Liver (tissue), 9 donors: ENCODE results near the gene ZNF726. TPM values are rescaled to one million over a fixed set of nuclear protein-coding genes. Genes with fewer than 3 reads are reported as not detected.
A peak's percentile ranks its signal among the peaks of the same experiment; 100 is the strongest.
"Not testable (repeated sequence)": the region's sequence is repeated elsewhere in the genome, so short reads cannot be mapped to it uniquely, and the experiment has no call there.

Experiments
- DNase-seq: peaks from one replicate; pipeline ENCODE4 v3.0.0-alpha.2; 2017; ENCODE audit warnings: low spot score
- H3K27ac ChIP-seq, 2 donors: one replicate each; pipeline ENCODE4 v1.7.0; 2013; ENCODE audit warnings: inconsistent platforms in 2 of 2, low read length in 2 of 2, control low read depth in 1 of 2, low read depth in 1 of 2, mild to moderate bottlenecking in 1 of 2
- H3K27me3 ChIP-seq, 4 donors: one replicate each; pipeline versions ENCODE4 v1.6.1 to v1.7.0; 2013; ENCODE audit warnings: low read length in 3 of 4, inconsistent platforms in 1 of 4, mild to moderate bottlenecking in 1 of 4, moderate library complexity in 1 of 4; ENCODE audit not compliant: control insufficient read depth in 4 of 4, insufficient read depth in 4 of 4
- H3K36me3 ChIP-seq, 4 donors: one replicate each; pipeline versions ENCODE4 v1.6.1 to v1.7.0; 2013; ENCODE audit warnings: low read length in 3 of 4, mild to moderate bottlenecking in 3 of 4, low read depth in 1 of 4, moderate library complexity in 1 of 4; ENCODE audit not compliant: control insufficient read depth in 4 of 4, insufficient read depth in 3 of 4
- H3K4me1 ChIP-seq, 4 donors: one replicate each; pipeline versions ENCODE4 v1.6.1 to v1.7.0; 2013; ENCODE audit warnings: low read length in 3 of 4, mild to moderate bottlenecking in 3 of 4, moderate library complexity in 1 of 4; ENCODE audit not compliant: control insufficient read depth in 4 of 4, insufficient read depth in 4 of 4
- H3K4me3 ChIP-seq, 3 donors: one replicate each; pipeline versions ENCODE4 v1.6.1 to v1.7.0; 2013; ENCODE audit warnings: low read length in 3 of 3, control low read depth in 1 of 3, low read depth in 1 of 3, mild to moderate bottlenecking in 1 of 3
- H3K9ac ChIP-seq, 2 donors: one replicate each; pipeline ENCODE4 v1.7.0; 2013; ENCODE audit warnings: low read length in 2 of 2, mild to moderate bottlenecking in 2 of 2, moderate library complexity in 2 of 2, control low read depth in 1 of 2, low read depth in 1 of 2
- H3K9me3 ChIP-seq, 4 donors: one replicate each; pipeline versions ENCODE4 v1.6.1 to v1.7.0; 2013; ENCODE audit warnings: low read length in 3 of 4; ENCODE audit not compliant: control insufficient read depth in 4 of 4
- FOXA1 ChIP-seq: IDR thresholded peaks from 2 replicates; pipeline ENCODE4 v1.6.1; 2016; ENCODE audit warnings: antibody characterized with exemption
- GABPA ChIP-seq, 2 donors: IDR thresholded peaks in 1 of 2; conservative IDR thresholded peaks in 1 of 2; 2 replicates each; pipeline ENCODE4 v1.6.1; 2016; ENCODE audit warnings: antibody characterized with exemption in 2 of 2, mild to moderate bottlenecking in 1 of 2, moderate library complexity in 1 of 2
- HNF4A ChIP-seq, 2 donors: conservative IDR thresholded peaks; 2 replicates each; pipeline ENCODE4 v1.6.1; 2016; ENCODE audit warnings: antibody characterized with exemption in 2 of 2, mild to moderate bottlenecking in 2 of 2
- HNF4G ChIP-seq: IDR thresholded peaks from 2 replicates; pipeline ENCODE4 v1.6.1; 2016; ENCODE audit warnings: antibody characterized with exemption
- JUND ChIP-seq, 2 donors: IDR thresholded peaks; 2 replicates each; pipeline ENCODE4 v1.6.1; 2016; ENCODE audit warnings: antibody characterized with exemption in 2 of 2
- RXRA ChIP-seq, 2 donors: IDR thresholded peaks; 2 replicates each; pipeline ENCODE4 v1.6.1; 2017 to 2018; ENCODE audit warnings: antibody characterized with exemption in 2 of 2, mild to moderate bottlenecking in 1 of 2
- SP1 ChIP-seq: IDR thresholded peaks from 2 replicates; pipeline ENCODE4 v1.6.1; 2018; ENCODE audit warnings: antibody characterized with exemption, mild to moderate bottlenecking
- TAF1 ChIP-seq: conservative IDR thresholded peaks from 2 replicates; pipeline ENCODE4 v1.6.1; 2016; ENCODE audit warnings: antibody characterized with exemption, mild to moderate bottlenecking
- YY1 ChIP-seq: IDR thresholded peaks from 2 replicates; pipeline ENCODE4 v1.6.1; 2016; ENCODE audit warnings: antibody characterized with exemption, mild to moderate bottlenecking
- WGBS: extraction: QIAGEN DNeasy Blood & Tissue Kit; methylation state at CpG from one replicate; pipeline ENCODE4 v1.1.7; 2013; 5-methylcytosine and 5-hydroxymethylcytosine counted together
- polyA plus RNA-seq, 2 donors: library from polyadenylated mRNA; stranded (reverse) in 1 of 2; unstranded in 1 of 2; fragments of 200-250 nt in 1 of 2; fragments of >200 nt in 1 of 2; fragmentation: Nextera tagmentation in 1 of 2; extraction: Ambion mirVana in 1 of 2; gene quantifications; one replicate each; pipeline versions ENCODE4 v1.2.1 to v1.2.3, GENCODE V29; 2013 to 2015
- total RNA-seq, 2 donors: library from RNA; depleted of rRNA; stranded (reverse); fragments of >200 nt; gene quantifications; one replicate each; pipeline ENCODE4 v1.2.3, GENCODE V29; 2014
- TF ChIP-seq, protein P1 (sequence below): IDR thresholded peaks from 2 replicates; pipeline ENCODE4 v1.6.1; 2016; ENCODE audit warnings: antibody characterized with exemption
- TF ChIP-seq, protein P2 (sequence below): fragments of 150-350 bp; IDR thresholded peaks from 2 replicates; pipeline ENCODE4 v1.5.1; 2017; ENCODE audit warnings: improper control_type of control experiment, low read depth, low read length; ENCODE audit not compliant: missing input control
- TF ChIP-seq, protein P3 (sequence below): IDR thresholded peaks from 2 replicates; pipeline ENCODE4 v1.6.1; 2016; ENCODE audit warnings: antibody characterized with exemption
- TF ChIP-seq, protein P4 (sequence below): IDR thresholded peaks from 2 replicates; pipeline ENCODE4 v1.6.1; 2016; ENCODE audit warnings: antibody characterized with exemption, mild to moderate bottlenecking
- TF ChIP-seq, protein P5 (sequence below): IDR thresholded peaks from 2 replicates; pipeline ENCODE4 v1.6.1; 2016; ENCODE audit warnings: antibody characterized with exemption
- donor health status: healthy.
- donor health status: healthy.
- donor health status: healthy.
- donor health status: healthy.
- donor health status: healthy.

Gene ZNF726
- total and polyA plus RNA-seq, 4 donors: 0.57 to 8.0 (median 1.1) TPM

DNA sequence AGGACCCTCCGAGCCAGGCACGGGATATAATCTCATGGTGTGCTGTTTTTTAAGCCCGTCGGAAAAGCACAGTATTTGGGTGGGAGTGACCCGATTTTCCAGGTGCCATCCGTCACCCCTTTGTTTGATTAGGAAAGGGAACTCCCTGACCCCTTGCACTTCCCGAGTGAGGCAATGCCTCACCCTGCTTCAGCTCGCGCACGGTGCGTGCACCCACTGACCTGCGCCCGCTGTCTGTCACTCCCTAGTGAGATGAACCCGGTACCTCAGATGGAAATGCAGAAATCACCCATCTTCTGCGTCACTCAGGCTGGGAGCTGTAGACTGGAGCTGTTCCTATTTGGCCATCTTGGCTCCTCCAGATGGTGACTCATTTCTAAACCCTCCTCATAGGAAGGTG is 18.6 kb upstream of the ZNF726 start:
- not testable (repeated sequence) for H3K27me3 ChIP-seq, H3K9me3 ChIP-seq, H3K9ac ChIP-seq, DNase-seq, H3K4me3 ChIP-seq, H3K4me1 ChIP-seq, H3K36me3 ChIP-seq
- TF ChIP-seq RXRA (IDR thresholded peaks at IDR 0.05): peak in 1 of 2 donors; percentile 26
- WGBS: 65% methylated on average over 15 of the region's 15 CpGs
- peak overlapping the region in 1 of 2 donors; percentile 22 for H3K27ac ChIP-seq

DNA sequence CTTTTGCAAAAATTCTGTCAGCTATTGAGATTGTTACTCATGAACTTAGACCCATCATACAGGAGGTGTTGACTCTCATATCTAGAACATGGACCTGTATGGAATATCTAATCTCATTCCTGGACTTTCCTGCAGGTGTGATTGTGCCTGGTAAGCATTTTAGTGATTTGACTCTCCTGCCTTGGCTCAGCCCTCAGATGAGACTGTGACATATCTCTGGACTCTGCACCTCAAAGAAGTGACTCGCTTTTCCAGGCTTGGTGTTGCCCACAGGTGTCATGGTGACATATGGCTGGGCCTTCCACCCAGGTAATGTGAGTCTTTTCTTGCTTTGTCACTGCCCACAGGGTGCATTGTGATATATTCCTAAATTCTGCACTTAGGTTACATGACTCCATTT is 17.8 kb upstream of the ZNF726 start:
- 74% methylated on average over 1 of the region's 1 CpG for WGBS
- Histone ChIP-seq H3K9me3 (no peaks in the 10 kb centered on the region), H3K4me1 (peaks cover 0 to 10% (median 3%) of the 10 kb centered on the region in 4 donors), H3K27me3 (no peaks in the 10 kb centered on the region), H3K27ac (peak overlapping the region; percentile 22 to 50), H3K4me3 (peak overlapping the region in 1 of 3 donors; percentile 26), H3K36me3 (no peaks in the 10 kb centered on the region), H3K9ac (no peak overlapping the region)
- DNase-seq: no peak
- TF ChIP-seq HNF4A (conservative IDR thresholded peaks at IDR 0.05) (peak in 1 of 2 donors; percentile 24), RXRA (IDR thresholded peaks at IDR 0.05) (no peak), YY1 (no peak)

DNA sequence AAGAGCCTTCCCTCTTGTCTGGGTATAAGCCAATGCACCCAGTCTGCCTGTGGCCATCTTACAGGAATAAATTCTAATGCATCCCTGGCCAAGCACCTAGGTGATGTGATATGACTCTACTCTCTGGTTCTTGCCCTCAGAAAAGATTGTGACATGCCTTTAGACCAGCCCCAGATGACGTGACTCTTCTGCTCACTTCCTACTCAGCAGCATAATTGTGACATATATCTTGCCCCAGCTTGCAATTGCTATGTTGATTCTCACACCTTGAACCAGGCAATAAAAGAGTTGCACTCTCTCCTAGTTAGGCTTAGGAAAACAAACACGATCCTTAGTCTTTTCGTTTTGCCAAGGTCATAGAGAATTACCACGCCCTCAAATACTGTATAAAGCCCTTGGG is 13.3 kb upstream of the ZNF726 start:
- TF ChIP-seq YY1 (no peak), RXRA (IDR thresholded peaks at IDR 0.05) (no peak), TAF1 (no peak), JUND (IDR thresholded peaks at IDR 0.05) (no peak), HNF4G (no peak), FOXA1 (no peak), SP1 (no peak), GABPA (IDR thresholded peaks at IDR 0.05 in 1 of 2, conservative IDR thresholded peaks at IDR 0.05 in 1 of 2) (no peak)
- TF ChIP-seq, protein P1, sequence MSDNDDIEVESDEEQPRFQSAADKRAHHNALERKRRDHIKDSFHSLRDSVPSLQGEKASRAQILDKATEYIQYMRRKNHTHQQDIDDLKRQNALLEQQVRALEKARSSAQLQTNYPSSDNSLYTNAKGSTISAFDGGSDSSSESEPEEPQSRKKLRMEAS: no peak
- TF ChIP-seq, protein P2, sequence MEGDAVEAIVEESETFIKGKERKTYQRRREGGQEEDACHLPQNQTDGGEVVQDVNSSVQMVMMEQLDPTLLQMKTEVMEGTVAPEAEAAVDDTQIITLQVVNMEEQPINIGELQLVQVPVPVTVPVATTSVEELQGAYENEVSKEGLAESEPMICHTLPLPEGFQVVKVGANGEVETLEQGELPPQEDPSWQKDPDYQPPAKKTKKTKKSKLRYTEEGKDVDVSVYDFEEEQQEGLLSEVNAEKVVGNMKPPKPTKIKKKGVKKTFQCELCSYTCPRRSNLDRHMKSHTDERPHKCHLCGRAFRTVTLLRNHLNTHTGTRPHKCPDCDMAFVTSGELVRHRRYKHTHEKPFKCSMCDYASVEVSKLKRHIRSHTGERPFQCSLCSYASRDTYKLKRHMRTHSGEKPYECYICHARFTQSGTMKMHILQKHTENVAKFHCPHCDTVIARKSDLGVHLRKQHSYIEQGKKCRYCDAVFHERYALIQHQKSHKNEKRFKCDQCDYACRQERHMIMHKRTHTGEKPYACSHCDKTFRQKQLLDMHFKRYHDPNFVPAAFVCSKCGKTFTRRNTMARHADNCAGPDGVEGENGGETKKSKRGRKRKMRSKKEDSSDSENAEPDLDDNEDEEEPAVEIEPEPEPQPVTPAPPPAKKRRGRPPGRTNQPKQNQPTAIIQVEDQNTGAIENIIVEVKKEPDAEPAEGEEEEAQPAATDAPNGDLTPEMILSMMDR: no peak
- TF ChIP-seq, protein P3, sequence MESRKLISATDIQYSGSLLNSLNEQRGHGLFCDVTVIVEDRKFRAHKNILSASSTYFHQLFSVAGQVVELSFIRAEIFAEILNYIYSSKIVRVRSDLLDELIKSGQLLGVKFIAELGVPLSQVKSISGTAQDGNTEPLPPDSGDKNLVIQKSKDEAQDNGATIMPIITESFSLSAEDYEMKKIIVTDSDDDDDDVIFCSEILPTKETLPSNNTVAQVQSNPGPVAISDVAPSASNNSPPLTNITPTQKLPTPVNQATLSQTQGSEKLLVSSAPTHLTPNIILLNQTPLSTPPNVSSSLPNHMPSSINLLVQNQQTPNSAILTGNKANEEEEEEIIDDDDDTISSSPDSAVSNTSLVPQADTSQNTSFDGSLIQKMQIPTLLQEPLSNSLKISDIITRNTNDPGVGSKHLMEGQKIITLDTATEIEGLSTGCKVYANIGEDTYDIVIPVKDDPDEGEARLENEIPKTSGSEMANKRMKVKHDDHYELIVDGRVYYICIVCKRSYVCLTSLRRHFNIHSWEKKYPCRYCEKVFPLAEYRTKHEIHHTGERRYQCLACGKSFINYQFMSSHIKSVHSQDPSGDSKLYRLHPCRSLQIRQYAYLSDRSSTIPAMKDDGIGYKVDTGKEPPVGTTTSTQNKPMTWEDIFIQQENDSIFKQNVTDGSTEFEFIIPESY: no peak
- TF ChIP-seq, protein P4, sequence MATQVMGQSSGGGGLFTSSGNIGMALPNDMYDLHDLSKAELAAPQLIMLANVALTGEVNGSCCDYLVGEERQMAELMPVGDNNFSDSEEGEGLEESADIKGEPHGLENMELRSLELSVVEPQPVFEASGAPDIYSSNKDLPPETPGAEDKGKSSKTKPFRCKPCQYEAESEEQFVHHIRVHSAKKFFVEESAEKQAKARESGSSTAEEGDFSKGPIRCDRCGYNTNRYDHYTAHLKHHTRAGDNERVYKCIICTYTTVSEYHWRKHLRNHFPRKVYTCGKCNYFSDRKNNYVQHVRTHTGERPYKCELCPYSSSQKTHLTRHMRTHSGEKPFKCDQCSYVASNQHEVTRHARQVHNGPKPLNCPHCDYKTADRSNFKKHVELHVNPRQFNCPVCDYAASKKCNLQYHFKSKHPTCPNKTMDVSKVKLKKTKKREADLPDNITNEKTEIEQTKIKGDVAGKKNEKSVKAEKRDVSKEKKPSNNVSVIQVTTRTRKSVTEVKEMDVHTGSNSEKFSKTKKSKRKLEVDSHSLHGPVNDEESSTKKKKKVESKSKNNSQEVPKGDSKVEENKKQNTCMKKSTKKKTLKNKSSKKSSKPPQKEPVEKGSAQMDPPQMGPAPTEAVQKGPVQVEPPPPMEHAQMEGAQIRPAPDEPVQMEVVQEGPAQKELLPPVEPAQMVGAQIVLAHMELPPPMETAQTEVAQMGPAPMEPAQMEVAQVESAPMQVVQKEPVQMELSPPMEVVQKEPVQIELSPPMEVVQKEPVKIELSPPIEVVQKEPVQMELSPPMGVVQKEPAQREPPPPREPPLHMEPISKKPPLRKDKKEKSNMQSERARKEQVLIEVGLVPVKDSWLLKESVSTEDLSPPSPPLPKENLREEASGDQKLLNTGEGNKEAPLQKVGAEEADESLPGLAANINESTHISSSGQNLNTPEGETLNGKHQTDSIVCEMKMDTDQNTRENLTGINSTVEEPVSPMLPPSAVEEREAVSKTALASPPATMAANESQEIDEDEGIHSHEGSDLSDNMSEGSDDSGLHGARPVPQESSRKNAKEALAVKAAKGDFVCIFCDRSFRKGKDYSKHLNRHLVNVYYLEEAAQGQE: no peak
- TF ChIP-seq, protein P5, sequence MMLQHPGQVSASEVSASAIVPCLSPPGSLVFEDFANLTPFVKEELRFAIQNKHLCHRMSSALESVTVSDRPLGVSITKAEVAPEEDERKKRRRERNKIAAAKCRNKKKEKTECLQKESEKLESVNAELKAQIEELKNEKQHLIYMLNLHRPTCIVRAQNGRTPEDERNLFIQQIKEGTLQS: no peak
- peaks cover 0 to 4% (median 4%) of the 10 kb centered on the region in 4 donors for H3K9me3 ChIP-seq

More for the DNA sequence above, 13.3 kb upstream of the ZNF726 start:
- Histone ChIP-seq H3K27ac (no peak overlapping the region), H3K9ac (no peak overlapping the region), H3K36me3 (no peaks in the 10 kb centered on the region), H3K4me3 (no peak overlapping the region), H3K4me1 (peaks cover 0 to 8% (median 3%) of the 10 kb centered on the region in 4 donors), H3K27me3 (no peaks in the 10 kb centered on the region)
- WGBS: 60% methylated on average over 4 of the region's 4 CpGs
- DNase-seq: no peak
